HepG2 (cell line): ENCODE measurements around the gene ATAD3C. TPM values are rescaled to one million over a fixed set of nuclear protein-coding genes. Genes with fewer than 3 reads are reported as not detected.
A peak's percentile ranks its signal among the peaks of the same experiment; 100 is the strongest.

ENCODE experiments used
- CBX2 ChIP-seq, 2 experiments: fragments of 200-600 bp in 1 of 2; sonication (generic); formaldehyde crosslinking in 1 of 2; IDR thresholded peaks; 2 replicates each; pipeline versions ENCODE4 v1.7.0 to v1.8.1; 2018 to 2022; ENCODE audit warnings: low read depth in 2 of 2, low read length in 1 of 2, mild to moderate bottlenecking in 1 of 2, missing genetic modification reagents in 1 of 2
- FOSL1 ChIP-seq: sonication (generic); formaldehyde crosslinking; IDR thresholded peaks from 2 replicates; pipeline ENCODE4 v1.9.0; 2021; ENCODE audit warnings: missing genetic modification reagents, borderline replicate concordance
- GLMP ChIP-seq: sonication (generic); formaldehyde crosslinking; IDR thresholded peaks from 2 replicates; pipeline ENCODE4 v1.9.0; 2021; ENCODE audit warnings: missing genetic modification reagents, mild to moderate bottlenecking, borderline replicate concordance
- MED13 ChIP-seq: sonication (generic); formaldehyde crosslinking; IDR thresholded peaks from 2 replicates; pipeline ENCODE4 v1.5.0; 2020; ENCODE audit warnings: missing genetic modification reagents
- RXRB ChIP-seq: IDR thresholded peaks from 2 replicates; pipeline ENCODE4 v1.6.1; 2016; ENCODE audit warnings: borderline replicate concordance, missing genetic modification reagents, missing compliant biosample characterization
- SUZ12 ChIP-seq: fragments of 150-350 bp; IDR thresholded peaks from 2 replicates; pipeline ENCODE4 v1.6.1; 2014; ENCODE audit warnings: low read depth, low read length
- ZBTB40 ChIP-seq, 2 experiments: fragments of 450-650 bp in 1 of 2; sonication (generic) in 1 of 2; formaldehyde crosslinking in 1 of 2; IDR thresholded peaks; 2 replicates each; pipeline versions ENCODE4 v1.6.1 to v1.8.0; 2016 to 2022; ENCODE audit warnings: antibody characterized with exemption in 1 of 2, mild to moderate bottlenecking in 1 of 2, missing genetic modification reagents in 1 of 2
- ZHX2 ChIP-seq, 2 experiments: sonication (generic) in 1 of 2; formaldehyde crosslinking in 1 of 2; IDR thresholded peaks; 2 replicates each; pipeline versions ENCODE4 v1.6.1 to v1.9.0; 2014 to 2022; ENCODE audit warnings: antibody characterized with exemption in 1 of 2, borderline replicate concordance in 1 of 2, inconsistent platforms in 1 of 2, low read depth in 1 of 2, missing genetic modification reagents in 1 of 2
- ZNF256 ChIP-seq: sonication (generic); formaldehyde crosslinking; conservative IDR thresholded peaks from 2 replicates; pipeline ENCODE4 v1.4.0; 2020; ENCODE audit warnings: missing genetic modification reagents
- ZNF282 ChIP-seq: fragments of 450-650 bp; IDR thresholded peaks from 2 replicates; pipeline ENCODE4 v1.6.1; 2018; ENCODE audit not compliant: partially characterized antibody
- polyA plus RNA-seq, 8 experiments: library from polyadenylated mRNA; depleted of rRNA in 3 of 8; stranded (reverse) in 7 of 8; unstranded in 1 of 8; fragments of >200 nt; fragmentation: Illumina TruSeq in 4 of 8; extraction: Trizol in 4 of 8; gene quantifications; 2 replicates each; pipeline versions ENCODE4 v1.2.1 to v1.2.3, GENCODE V29; 2011 to 2016; ENCODE audit warnings: low read depth in 4 of 8, missing spikeins in 1 of 8, mixed read lengths in 1 of 8; ENCODE audit not compliant: insufficient read depth in 1 of 8
- total RNA-seq, 5 experiments: library from RNA; depleted of rRNA; stranded (reverse); fragments of >200 nt; fragmentation: Illumina TruSeq; extraction: Trizol; gene quantifications; 2 replicates each; pipeline ENCODE4 v1.2.3, GENCODE V29; 2016; ENCODE audit warnings: low read depth in 1 of 5

The ATAD3C gene
- total and polyA plus RNA-seq, 2 of the 13 experiments (the other 11 are each of a cell fraction or from before 2014, with no cell fraction given), result 2.4 to 3.2 TPM

- TF ChIP-seq ZBTB40 (IDR thresholded peaks at IDR 0.05), result no peak
- peak; percentile 75; the same call in 1 of the 2 replicates for TF ChIP-seq ZBTB40 (CRISPR knock-in tag; IDR thresholded peaks at IDR 0.05)
- no peak for TF ChIP-seq GLMP (CRISPR knock-in tag)
- TF ChIP-seq RXRB (CRISPR knock-in tag), result peak; percentile 99
- 0 out of 2 replicates have a peak, but pooled peaks have one; percentile 58 for TF ChIP-seq ZNF256 (CRISPR knock-in tag)
- no peak for TF ChIP-seq SUZ12
- TF ChIP-seq FOSL1 (CRISPR knock-in tag), result no peak; the same call in 1 of the 2 replicates
- no peak for TF ChIP-seq ZNF282
- TF ChIP-seq ZHX2 (IDR thresholded peaks at IDR 0.05; ENCODE audit: low read depth), result peak; percentile 65; the same call in 1 of the 2 replicates
- TF ChIP-seq ZHX2 (CRISPR knock-in tag; IDR thresholded peaks at IDR 0.05; ENCODE audit: borderline replicate concordance), result no peak; the same call in 1 of the 2 replicates
- TF ChIP-seq MED13 (CRISPR knock-in tag), result no peak
- TF ChIP-seq CBX2 (IDR thresholded peaks at IDR 0.05; ENCODE audit: low read depth, low read length), result no peak
- peak; percentile 71; the same call in 1 of the 2 replicates for TF ChIP-seq CBX2 (CRISPR knock-in tag; IDR thresholded peaks at IDR 0.05; ENCODE audit: low read depth)
Measured at GRCh38 chr1:1400576-1401456, 48.7 kb upstream of the ATAD3C start (continued).
